B cell (primary cell): ENCODE measurements around the gene GDF9. TPM values are rescaled to one million over a fixed set of nuclear protein-coding genes. Genes with fewer than 3 reads are reported as not detected.

ENCODE experiments used
- ATAC-seq: fragments of 200-7000 bp; cut with Tn5 transposase; one replicate; pipeline ENCODE4 v1.10.0; 2021; ENCODE audit warnings: low read depth, mild to moderate bottlenecking, moderate number of reproducible peaks, moderate library complexity
- CTCF ChIA-PET: fragments of 350-600 bp; sonication (Branson Sonifier 250); formaldehyde crosslinking; loops from one replicate; lab custom pipeline; 2021; ENCODE audit warnings: antibody characterized with exemption, inconsistent platforms; lab: Charles Lee
- POLR2A ChIA-PET: fragments of 350-600 bp; sonication (Branson Sonifier 250); formaldehyde crosslinking; loops from one replicate; lab custom pipeline; 2021; ENCODE audit warnings: antibody characterized with exemption; lab: Charles Lee
- DNase-seq: peaks from one replicate; pipeline ENCODE4 v3.0.0; 2013
- H2AFZ ChIP-seq: 2 replicates; pipeline ENCODE4 v1.6.1; 2012; ENCODE audit warnings: mild to moderate bottlenecking, low read depth, low read length; ENCODE audit not compliant: insufficient read depth, poor library complexity, severe bottlenecking
- H3K27ac ChIP-seq, 2 donors: 1 replicate in 1 of 2; 2 replicates in 1 of 2; pipeline ENCODE4 v1.5.1; 2012 to 2013; ENCODE audit warnings: low read length in 2 of 2, mild to moderate bottlenecking in 2 of 2, moderate library complexity in 1 of 2
- H3K27me3 ChIP-seq, 4 experiments: fragments of 200-600 bp in 1 of 4; sonication (generic) in 1 of 4; replicated peaks in 1 of 4; 1 replicate in 2 of 4; 2 replicates in 2 of 4; pipeline versions ENCODE4 v1.6.1 to v1.7.0; 2013 to 2016; ENCODE audit warnings: low read length in 3 of 4, mild to moderate bottlenecking in 2 of 4, mixed read lengths in 1 of 4, moderate library complexity in 1 of 4; ENCODE audit not compliant: insufficient read depth in 4 of 4, control insufficient read depth in 3 of 4; ENCODE audit errors: control extremely low read depth in 1 of 4
- H3K36me3 ChIP-seq, 2 experiments: replicated peaks in 1 of 2; 1 replicate in 1 of 2; 2 replicates in 1 of 2; pipeline versions ENCODE4 v1.6.1 to v1.7.1; 2013; ENCODE audit warnings: low read length in 1 of 2; ENCODE audit not compliant: insufficient read depth in 2 of 2, control insufficient read depth in 1 of 2; ENCODE audit errors: control extremely low read depth in 1 of 2, extremely low read depth in 1 of 2
- H3K4me1 ChIP-seq, 2 donors: fragments of 200-600 bp in 1 of 2; sonication (generic) in 1 of 2; 1 replicate in 1 of 2; 2 replicates in 1 of 2; pipeline versions ENCODE4 v1.5.1 to v1.6.1; 2013 to 2017; ENCODE audit warnings: low read length in 2 of 2; ENCODE audit not compliant: control insufficient read depth in 2 of 2, insufficient read depth in 2 of 2
- H3K4me2 ChIP-seq: replicated peaks from 2 replicates; pipeline ENCODE3; 2012; ENCODE audit warnings: mild to moderate bottlenecking, low read depth, low read length; ENCODE audit not compliant: poor library complexity, severe bottlenecking
- H3K4me3 ChIP-seq, 5 experiments: fragments of 200-600 bp in 1 of 5; sonication (generic) in 1 of 5; 1 replicate in 3 of 5; 2 replicates in 2 of 5; pipeline versions ENCODE4 v1.5.1 to v1.7.0; 2011 to 2016; ENCODE audit warnings: low read length in 4 of 5, mild to moderate bottlenecking in 4 of 5, low read depth in 2 of 5, control low read depth in 1 of 5, moderate library complexity in 1 of 5; ENCODE audit not compliant: insufficient read depth in 1 of 5; ENCODE audit errors: control extremely low read depth in 1 of 5, extremely low read depth in 1 of 5
- H3K79me2 ChIP-seq: fragments of 200-600 bp; sonication (generic); one replicate; pipeline ENCODE4 v1.6.0; 2016; ENCODE audit warnings: low read length; ENCODE audit not compliant: control insufficient read depth, insufficient read depth
- H3K9ac ChIP-seq: fragments of 200-600 bp; sonication (generic); 2 replicates; pipeline ENCODE4 v1.6.1; 2017; ENCODE audit warnings: mild to moderate bottlenecking, low read length, moderate library complexity
- H3K9me3 ChIP-seq, 3 donors: one replicate each; pipeline versions ENCODE4 v1.6.1 to v1.7.1; 2013; ENCODE audit warnings: low read length in 2 of 3; ENCODE audit not compliant: control insufficient read depth in 2 of 3, insufficient read depth in 1 of 3; ENCODE audit errors: control extremely low read depth in 1 of 3
- H4K20me1 ChIP-seq: 2 replicates; pipeline ENCODE4 v1.6.0; 2012; ENCODE audit warnings: mild to moderate bottlenecking, low read length; ENCODE audit not compliant: insufficient read depth, control insufficient read depth, poor library complexity, severe bottlenecking
- H3K27ac Mint-ChIP-seq: one replicate; pipeline ENCODE4 v1.8.0; 2021; ENCODE audit warnings: mixed read lengths
- H3K27me3 Mint-ChIP-seq: one replicate; pipeline ENCODE4 v1.8.0; 2021; ENCODE audit warnings: mixed read lengths
- H3K4me1 Mint-ChIP-seq: one replicate; pipeline ENCODE4 v1.8.0; 2021; ENCODE audit warnings: mixed read lengths
- H3K4me3 Mint-ChIP-seq: one replicate; pipeline ENCODE4 v1.8.0; 2021; ENCODE audit warnings: mixed read lengths
- H3K9me3 Mint-ChIP-seq: one replicate; pipeline ENCODE4 v1.8.0; 2022; ENCODE audit warnings: mixed read lengths; ENCODE audit not compliant: insufficient read depth
- CTCF ChIP-seq: fragments of 200-600 bp; IDR thresholded peaks from one replicate; pipeline ENCODE4 v1.8.0; 2022; ENCODE audit warnings: antibody characterized with exemption, mild to moderate bottlenecking
- EZH2 ChIP-seq: IDR thresholded peaks from 2 replicates; pipeline ENCODE4 v1.6.1; 2012; ENCODE audit warnings: borderline replicate concordance, low read depth, mild to moderate bottlenecking, moderate library complexity, low read length; ENCODE audit not compliant: insufficient read depth, poor library complexity, severe bottlenecking
- WGBS: methylation state at CpG from one replicate; pipeline ENCODE4 v1.1.5; 2013; ENCODE audit warnings: missing lambda C conversion rate; ENCODE audit not compliant: insufficient coverage; 5-methylcytosine and 5-hydroxymethylcytosine counted together
- intact Hi-C: fragments of 100-400 bp; cut with micrococcal nuclease; formaldehyde crosslinking; loops from one replicate; pipeline ENCODE4 v1.10.0; 2022
- polyA plus RNA-seq: library from polyadenylated mRNA; depleted of rRNA; stranded (reverse); fragments of >200 nt; gene quantifications from 2 replicates; pipeline ENCODE4 v1.2.3, GENCODE V29; 2012
- total RNA-seq, 2 donors: library from RNA; stranded (reverse); fragments of 120-200 nt in 1 of 2; gene quantifications; 1 replicate in 1 of 2; 2 replicates in 1 of 2; pipeline versions ENCODE4 v1.2.3 to v1.2.4, GENCODE V29; 2013 to 2022

The GDF9 gene
- total and polyA plus RNA-seq, 2 donors (not counting 1 experiment from before 2014, with no cell fraction given): 0.67 to 0.88 TPM

- Mint-ChIP-seq H3K27me3 (no peaks in the 10 kb centered on the region), H3K4me3 (no peak overlapping the region), H3K4me1 (no peaks in the 10 kb centered on the region), H3K9me3 (no peaks in the 10 kb centered on the region), H3K27ac (no peak overlapping the region)
- ChIA-PET CTCF (no interaction called here), POLR2A (interaction anchor here (0.6 kb wide), 1 partner anchor 20 kb away, joined by 7 read pairs; no protein-coding TSS in a partner anchor)
- Histone ChIP-seq H3K4me2 (no peak overlapping the region), H3K79me2 (no peaks in the 10 kb centered on the region), H3K27me3 (no peaks in the 10 kb centered on the region), H3K9ac (no peak overlapping the region), H3K4me1 (no peaks in the 10 kb centered on the region), H3K36me3 (no peaks in the 10 kb centered on the region), H2AFZ (no peak overlapping the region), H3K27ac (no peak overlapping the region), H3K9me3 (no peaks in the 10 kb centered on the region), H4K20me1 (no peaks in the 10 kb centered on the region), H3K4me3 (no peak overlapping the region)
- TF ChIP-seq CTCF: no peak
- no peak for TF ChIP-seq EZH2
- no peak for DNase-seq
- 80% methylated on average over 1 of the region's 1 CpG for WGBS
- intact Hi-C loops: no loop called here
- ATAC-seq: no peak
Measured at GRCh38 chr5:132849347-132849746, 16.9 kb downstream of the GDF9 start.

DNA sequence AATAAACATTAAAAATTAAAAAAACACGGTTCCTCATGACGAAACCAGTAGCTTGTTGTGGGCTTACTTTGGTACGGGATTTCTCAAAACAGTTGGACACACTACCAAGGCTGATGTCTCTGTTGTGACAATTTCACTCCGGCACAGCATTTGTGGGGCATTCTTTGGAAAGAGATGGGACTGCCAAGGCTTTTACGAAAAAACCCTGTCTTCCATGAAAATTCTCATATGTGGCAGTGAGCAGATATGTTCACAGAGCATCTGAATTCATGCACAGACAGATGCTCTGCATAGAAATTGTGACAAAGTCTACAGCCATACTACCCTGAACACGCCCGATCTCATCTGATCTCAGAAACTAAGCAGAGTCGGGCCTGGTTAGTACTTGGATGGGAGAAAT lies 18.0 kb downstream of the GDF9 start:
- no peaks in the 10 kb centered on the region for H3K4me1 Mint-ChIP-seq
- WGBS: 95% methylated on average over 3 of the region's 8 CpGs
- no peak overlapping the region for H3K4me2 ChIP-seq
- H3K79me2 ChIP-seq: no peaks in the 10 kb centered on the region
- H2AFZ ChIP-seq: no peak overlapping the region
- ChIA-PET POLR2A (no interaction called here), CTCF (no interaction called here)
- intact Hi-C loops: no loop called here
- no peak overlapping the region for H3K9ac ChIP-seq
- no peaks in the 10 kb centered on the region for H3K4me1 ChIP-seq
- H3K9me3 ChIP-seq: no peaks in the 10 kb centered on the region
- H3K27me3 Mint-ChIP-seq: no peaks in the 10 kb centered on the region
- no peak overlapping the region for H3K4me3 ChIP-seq
- H3K27ac Mint-ChIP-seq: no peak overlapping the region
- H3K27ac ChIP-seq: no peak overlapping the region
- TF ChIP-seq EZH2 (no peak), CTCF (no peak)
- no peaks in the 10 kb centered on the region for H3K9me3 Mint-ChIP-seq
- H3K4me3 Mint-ChIP-seq: no peak overlapping the region
- no peaks in the 10 kb centered on the region for H3K36me3 ChIP-seq
- no peaks in the 10 kb centered on the region for H4K20me1 ChIP-seq
- ATAC-seq (no peak), DNase-seq (no peak)
- H3K27me3 ChIP-seq: no peaks in the 10 kb centered on the region
